PFSK-1 (cell line): ENCODE results near the gene GNAT2.

ENCODE experiments used
- FOXP2 ChIP-seq: optimal IDR thresholded peaks from 2 replicates; pipeline ENCODE3; 2011; ENCODE audit warnings: borderline replicate concordance, control low read depth, inconsistent platforms; ENCODE audit not compliant: insufficient read depth; ENCODE audit errors: extremely low read length, extremely low read depth
- POLR2AphosphoS5 ChIP-seq: IDR thresholded peaks from 2 replicates; pipeline ENCODE4 v1.6.1; 2012; ENCODE audit warnings: low read depth, mild to moderate bottlenecking, control low read depth, low read length, moderate library complexity

DNA sequence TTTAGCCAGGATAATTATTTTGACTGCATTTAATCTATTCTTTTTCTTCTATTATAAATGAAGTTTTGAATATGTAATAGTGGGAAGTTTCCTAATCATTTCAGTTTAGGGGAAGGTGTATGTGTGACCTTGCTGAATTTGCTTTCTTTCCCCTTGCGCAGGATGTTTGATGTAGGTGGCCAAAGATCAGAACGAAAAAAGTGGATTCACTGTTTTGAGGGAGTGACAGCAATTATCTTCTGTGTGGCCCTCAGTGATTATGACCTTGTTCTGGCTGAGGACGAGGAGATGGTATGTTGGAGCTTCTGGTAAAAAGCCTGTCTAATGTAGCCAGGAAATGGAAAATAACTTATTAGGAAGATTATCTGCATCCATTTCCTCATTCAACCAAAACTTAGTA, 33.4 kb downstream of the GNAT2 start:
- no peak for TF ChIP-seq POLR2AphosphoS5
- no peak for TF ChIP-seq FOXP2
